CD4-positive, alpha-beta T cell (primary cell): ENCODE measurements around the gene HAX1. TPM values are rescaled to one million over a fixed set of nuclear protein-coding genes. Genes with fewer than 3 reads are reported as not detected.

ENCODE experiments used
- ATAC-seq: fragments of 200-7000 bp; cut with Tn5 transposase; one replicate; pipeline ENCODE4 v1.10.0; 2022; ENCODE audit warnings: mild to moderate bottlenecking; ENCODE audit not compliant: poor library complexity
- CTCF ChIA-PET: fragments of 350-600 bp; sonication (Branson Sonifier 250); formaldehyde crosslinking; loops from one replicate; lab custom pipeline; 2021; ENCODE audit warnings: antibody characterized with exemption, inconsistent platforms; lab: Charles Lee
- POLR2A ChIA-PET: fragments of 350-600 bp; sonication (Branson Sonifier 250); formaldehyde crosslinking; loops from one replicate; lab custom pipeline; 2021; ENCODE audit warnings: antibody characterized with exemption, inconsistent platforms; lab: Charles Lee
- DNase-seq, 14 experiments: peaks; one replicate each; pipeline ENCODE4 v3.0.0-alpha.2; 2013 to 2020; ENCODE audit warnings: mixed read lengths in 2 of 14
- H3K27ac ChIP-seq, 2 donors: one replicate each; pipeline versions ENCODE4 v1.5.1 to v1.7.0; 2013; ENCODE audit warnings: low read length in 2 of 2, low read depth in 1 of 2, mild to moderate bottlenecking in 1 of 2
- H3K27me3 ChIP-seq, 2 experiments: 1 replicate in 1 of 2; 2 replicates in 1 of 2; pipeline versions ENCODE4 v1.6.1 to v1.7.0; 2013; ENCODE audit warnings: low read length in 2 of 2, control low read depth in 1 of 2, mild to moderate bottlenecking in 1 of 2, moderate library complexity in 1 of 2; ENCODE audit not compliant: insufficient read depth in 2 of 2, control insufficient read depth in 1 of 2
- H3K36me3 ChIP-seq: one replicate; pipeline ENCODE4 v1.6.1; 2013; ENCODE audit warnings: low read length, control low read depth; ENCODE audit not compliant: insufficient read depth
- H3K4me1 ChIP-seq: one replicate; pipeline ENCODE4 v1.6.1; 2013; ENCODE audit warnings: low read length, control low read depth; ENCODE audit not compliant: insufficient read depth
- H3K4me3 ChIP-seq: one replicate; pipeline ENCODE4 v1.5.1; 2013; ENCODE audit warnings: mild to moderate bottlenecking, low read length, moderate library complexity
- H3K9me3 ChIP-seq, 2 experiments: 1 replicate in 1 of 2; 2 replicates in 1 of 2; pipeline versions ENCODE4 v1.6.1 to v1.7.0; 2013; ENCODE audit warnings: low read length in 2 of 2, mild to moderate bottlenecking in 2 of 2, control low read depth in 1 of 2, moderate library complexity in 1 of 2; ENCODE audit not compliant: control insufficient read depth in 1 of 2, insufficient read depth in 1 of 2
- H3K27ac Mint-ChIP-seq: one replicate; pipeline ENCODE4 v1.8.0; 2020; ENCODE audit warnings: mixed read lengths
- H3K27me3 Mint-ChIP-seq: one replicate; pipeline ENCODE4 v1.8.0; 2021; ENCODE audit warnings: mixed read lengths
- H3K36me3 Mint-ChIP-seq: one replicate; pipeline ENCODE4 v1.8.0; 2021; ENCODE audit warnings: low read depth, mixed read lengths
- H3K4me1 Mint-ChIP-seq: one replicate; pipeline ENCODE4 v1.8.0; 2021; ENCODE audit warnings: low read depth, mixed read lengths
- H3K4me3 Mint-ChIP-seq: one replicate; pipeline ENCODE4 v1.8.0; 2020; ENCODE audit warnings: mild to moderate bottlenecking, mixed read lengths
- H3K9me3 Mint-ChIP-seq: one replicate; pipeline ENCODE4 v1.8.0; 2020; ENCODE audit warnings: mixed read lengths
- CTCF ChIP-seq: fragments of 200-600 bp; IDR thresholded peaks from one replicate; pipeline ENCODE4 v1.8.0; 2022; ENCODE audit warnings: antibody characterized with exemption, mild to moderate bottlenecking
- intact Hi-C, 2 experiments: fragments of 100-400 bp; cut with DNase I in 1 of 2; cut with micrococcal nuclease in 1 of 2; formaldehyde crosslinking; loops; one replicate each; pipeline versions ENCODE4 v1.15.1 to v1.9.0; 2023 to 2025; cut with DNase I, micrococcal nuclease
- total RNA-seq, 174 experiments: library from RNA in 2 of 174; stranded (reverse) in 2 of 174; gene quantifications; one replicate each; pipeline ENCODE4 v1.2.3 and lab custom pipeline; 2021 to 2026

HAX1 gene
- total RNA-seq, 2 experiments from 2014 or later, result 57.5 to 62.5 TPM

- POLR2A ChIA-PET, result no interaction called here
- DNase-seq (no peak), ATAC-seq (no peak)
- Mint-ChIP-seq H3K4me1 (no peaks in the 10 kb centered on the region), H3K9me3 (no peaks in the 10 kb centered on the region), H3K27ac (no peak overlapping the region), H3K27me3 (no peaks in the 10 kb centered on the region), H3K4me3 (no peak overlapping the region), H3K36me3 (peaks cover 4% of the 10 kb centered on the region)
- Histone ChIP-seq H3K4me3 (no peak overlapping the region), H3K27me3 (no peaks in the 10 kb centered on the region), H3K9me3 (no peaks in the 10 kb centered on the region), H3K27ac (no peak overlapping the region), H3K4me1 (no peaks in the 10 kb centered on the region), H3K36me3 (no peaks in the 10 kb centered on the region)
- intact Hi-C loops, result loop anchor here in 1 of 2 experiments (2.0 kb wide), 1 partner anchor 16 kb away; no protein-coding TSS in a partner anchor
- CTCF ChIA-PET, result interaction anchor here (0.8 kb wide), 1 partner anchor 46 kb away, joined by 4 read pairs; no protein-coding TSS in a partner anchor
- no peak for TF ChIP-seq CTCF
Measured at GRCh38 chr1:154288661-154289060, 16.2 kb downstream of the HAX1 start.

DNA sequence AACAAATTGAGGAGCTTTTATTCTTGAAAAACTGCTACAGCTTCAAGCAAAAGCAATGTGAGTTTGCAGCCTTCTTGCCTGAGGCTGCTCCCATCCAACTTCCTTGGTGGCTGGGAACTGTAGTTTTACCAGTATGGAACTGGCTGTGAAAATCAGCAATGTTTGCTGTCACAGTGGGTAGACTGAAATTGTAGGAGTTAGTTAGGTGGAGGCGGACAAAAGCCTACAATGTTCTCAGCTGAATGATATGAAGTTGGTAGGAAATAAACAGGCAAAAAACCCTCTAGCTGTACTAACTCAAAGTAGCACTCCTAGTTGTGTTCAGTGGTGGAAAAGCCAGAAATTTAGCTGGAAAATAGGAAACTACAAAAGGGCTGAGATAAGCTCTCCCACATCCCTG lies 18.5 kb downstream of the HAX1 start:
- H3K4me3 Mint-ChIP-seq, result no peak overlapping the region
- peaks cover 4% of the 10 kb centered on the region for H3K9me3 Mint-ChIP-seq
- Histone ChIP-seq H3K9me3 (peaks cover 15% of the 10 kb centered on the region in 2 experiments), H3K4me1 (no peaks in the 10 kb centered on the region), H3K27ac (no peak overlapping the region), H3K27me3 (no peaks in the 10 kb centered on the region), H3K4me3 (no peak overlapping the region), H3K36me3 (no peaks in the 10 kb centered on the region)
- CTCF ChIA-PET, result interaction anchor here (0.6 kb wide), 1 partner anchor 19 kb away, joined by 5 read pairs; no protein-coding TSS in a partner anchor
- no peaks in the 10 kb centered on the region for H3K27me3 Mint-ChIP-seq
- no peak overlapping the region for H3K27ac Mint-ChIP-seq
- DNase-seq, result no peak
- POLR2A ChIA-PET, result no interaction called here
- peaks cover 9% of the 10 kb centered on the region for H3K36me3 Mint-ChIP-seq
- intact Hi-C loops, result no loop called here
- no peak for TF ChIP-seq CTCF
- ATAC-seq, result no peak
- H3K4me1 Mint-ChIP-seq, result no peaks in the 10 kb centered on the region

- peaks cover 9% of the 10 kb centered on the region for H3K36me3 Mint-ChIP-seq
- no peaks in the 10 kb centered on the region for H3K27me3 Mint-ChIP-seq
- no peaks in the 10 kb centered on the region for H3K4me1 Mint-ChIP-seq
- no peak overlapping the region for H3K4me3 Mint-ChIP-seq
- Histone ChIP-seq H3K27ac (no peak overlapping the region), H3K36me3 (no peaks in the 10 kb centered on the region), H3K9me3 (peaks cover 15 to 27% of the 10 kb centered on the region in 2 experiments), H3K4me1 (no peaks in the 10 kb centered on the region), H3K27me3 (no peaks in the 10 kb centered on the region), H3K4me3 (no peak overlapping the region)
- intact Hi-C loops, result no loop called here
- CTCF ChIA-PET, result no interaction called here
- POLR2A ChIA-PET, result interaction anchor here (0.8 kb wide), 1 partner anchor 144 kb away, joined by 4 read pairs; no protein-coding TSS in a partner anchor
- ATAC-seq, result no peak
- TF ChIP-seq CTCF, result no peak
- DNase-seq, result no peak
- no peak overlapping the region for H3K27ac Mint-ChIP-seq
- H3K9me3 Mint-ChIP-seq, result peaks cover 4% of the 10 kb centered on the region
Measured at GRCh38 chr1:154295408-154296235, 23.2 kb downstream of the HAX1 start.
